Ammon's horn (tissue), 1 donor: ENCODE data around the gene SLC16A3.

Source experiments
- DNase-seq: peaks from one replicate; pipeline ENCODE4 v3.0.0-alpha.2; 2016; ENCODE audit warnings: low spot score

SLC16A3 gene

DNA sequence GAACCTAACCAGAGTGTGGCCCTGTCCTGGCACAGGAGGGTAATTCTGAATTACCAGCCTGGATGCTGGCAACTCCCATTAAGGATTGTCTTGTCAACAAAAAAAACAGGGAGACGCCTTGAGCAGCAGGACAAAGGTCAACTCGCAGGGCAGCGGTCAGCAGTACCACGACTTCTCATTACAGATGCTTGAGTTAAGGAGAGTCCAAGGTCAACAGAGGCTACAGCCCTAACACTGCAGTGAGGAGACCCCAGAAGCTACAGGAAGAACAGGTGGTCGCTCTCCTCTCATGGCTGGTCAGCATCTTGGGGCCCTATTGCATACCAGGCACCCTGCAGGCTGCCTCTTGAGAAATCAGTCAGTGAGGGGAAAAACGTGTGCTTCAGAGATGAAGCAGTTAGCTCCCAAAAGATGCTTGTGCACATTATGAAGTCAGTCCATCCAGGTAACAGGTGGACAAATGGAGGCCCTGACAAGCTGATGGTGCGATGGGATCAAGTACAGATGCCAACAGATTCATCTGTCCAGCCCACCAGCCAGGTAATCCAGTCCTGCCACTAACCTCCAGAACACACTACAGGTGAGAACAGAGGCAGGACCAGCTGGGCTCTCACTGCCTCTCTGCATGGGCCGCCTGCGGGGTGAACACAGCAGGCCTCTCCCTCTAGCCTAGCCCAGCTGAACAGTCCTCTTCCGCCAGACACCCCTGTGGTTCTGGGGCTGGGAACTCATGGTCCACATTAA lies 40.5 kb downstream of the SLC16A3 start:
- DNase-seq = no peak

DNA sequence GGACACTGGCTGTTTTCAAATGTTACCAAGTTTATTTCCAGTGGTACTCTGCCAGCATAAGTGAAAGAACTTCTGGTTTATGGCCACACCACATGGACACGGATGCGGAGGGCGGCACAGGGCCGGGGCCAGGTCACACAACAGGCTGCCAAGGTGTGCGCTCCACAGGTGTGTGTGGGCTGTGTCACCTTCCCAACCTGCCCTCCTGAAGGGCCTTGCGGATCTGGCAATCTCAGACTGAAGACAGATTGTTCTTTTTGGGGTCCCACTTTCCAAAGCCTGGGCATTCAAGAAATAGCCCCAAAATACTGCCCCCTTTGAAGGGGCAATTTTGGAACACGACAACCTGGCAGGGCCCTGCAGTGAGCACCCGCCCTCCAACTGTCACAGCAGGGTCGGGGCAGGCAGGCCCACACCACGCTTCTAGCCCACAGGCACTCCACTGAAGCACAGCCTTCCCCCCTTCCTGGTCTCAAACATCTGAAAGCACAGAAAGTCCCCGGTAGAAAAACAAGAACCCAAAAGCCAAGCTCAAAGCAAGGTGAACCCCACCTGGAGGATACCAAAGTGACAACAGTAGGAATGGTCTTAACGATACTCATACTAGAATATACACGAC lies 41.1 kb downstream of the SLC16A3 start:
- no peak for DNase-seq

DNA sequence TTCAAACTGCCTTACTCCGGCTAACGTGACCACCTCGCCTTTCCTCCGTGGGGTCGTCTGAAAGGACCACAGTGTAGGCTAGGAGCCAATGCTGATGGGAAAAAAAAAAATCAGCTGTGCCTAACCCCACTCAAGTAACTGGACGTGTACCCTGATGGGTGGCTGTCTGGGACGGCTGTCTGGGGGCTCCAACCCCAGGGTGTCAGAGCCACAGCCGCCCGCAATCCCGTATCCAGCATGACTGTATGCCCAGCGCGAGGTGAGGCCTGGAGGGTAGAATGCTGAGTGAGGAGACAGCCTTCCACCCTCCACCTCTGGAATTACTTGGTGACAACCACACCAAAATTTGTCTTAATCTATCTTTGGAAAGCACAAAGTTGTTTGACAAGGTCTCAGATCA lies 41.8 kb downstream of the SLC16A3 start:
- DNase-seq = no peak

DNA sequence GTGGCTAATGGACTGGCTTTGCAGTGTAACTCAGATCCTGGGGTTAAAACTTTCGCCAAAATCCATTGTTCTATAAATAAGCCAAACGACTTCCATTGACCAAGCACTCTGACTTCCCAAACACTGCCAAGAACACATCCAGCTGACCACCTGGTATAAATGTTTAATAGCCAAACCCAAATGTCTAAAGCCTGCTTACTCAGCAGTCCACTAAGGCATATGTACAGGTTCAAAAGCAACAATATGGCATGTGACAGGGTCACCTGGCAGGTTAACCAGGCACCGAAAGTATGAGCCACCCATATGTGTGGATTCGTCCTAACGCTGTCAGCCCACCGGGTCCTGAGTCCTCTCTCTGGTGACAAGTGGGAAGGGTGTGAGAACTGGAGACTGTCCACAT lies 42.6 kb downstream of the SLC16A3 start:
- DNase-seq = no peak

DNA sequence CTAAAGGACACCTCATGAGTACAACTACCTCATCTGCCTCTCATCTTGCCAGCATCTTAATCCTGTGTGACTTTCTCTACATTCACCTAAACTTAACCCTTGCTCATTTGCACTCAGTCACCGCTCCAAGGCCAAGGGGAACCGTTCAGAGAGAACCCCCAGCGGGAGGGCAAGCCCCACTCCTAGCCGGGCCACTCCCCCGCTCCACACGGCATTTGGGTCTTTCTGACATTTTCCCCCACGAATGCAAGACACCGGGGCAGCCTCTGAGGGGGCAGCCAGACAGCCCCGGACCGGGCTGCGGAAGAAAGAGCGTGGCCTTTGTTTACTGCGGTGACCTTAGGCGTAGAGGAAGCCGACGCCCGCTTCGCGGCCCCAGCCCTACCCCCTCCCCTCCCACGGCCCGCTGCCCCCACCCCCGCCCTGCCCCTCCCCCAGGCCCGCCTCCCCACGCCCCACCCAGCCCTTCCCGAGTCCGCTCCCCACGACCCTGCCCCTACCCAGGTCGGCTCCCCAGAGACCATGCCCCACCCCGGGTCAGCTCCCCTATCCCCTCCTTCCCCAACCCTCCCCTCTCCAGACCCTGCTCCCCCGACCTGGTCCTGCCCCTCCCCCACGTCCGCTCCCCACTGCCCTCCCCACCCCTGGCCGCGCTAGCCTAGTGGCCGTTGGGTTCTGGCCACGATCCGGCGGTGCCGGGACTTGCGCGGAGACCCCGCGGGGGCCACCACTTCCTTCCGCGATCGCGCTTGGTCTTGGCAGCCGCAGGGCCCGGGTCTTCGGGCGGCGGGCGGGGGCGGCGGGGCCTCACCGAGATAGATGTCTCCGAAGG lies 43.9 kb downstream of the SLC16A3 start:
- DNase-seq = no peak

DNA sequence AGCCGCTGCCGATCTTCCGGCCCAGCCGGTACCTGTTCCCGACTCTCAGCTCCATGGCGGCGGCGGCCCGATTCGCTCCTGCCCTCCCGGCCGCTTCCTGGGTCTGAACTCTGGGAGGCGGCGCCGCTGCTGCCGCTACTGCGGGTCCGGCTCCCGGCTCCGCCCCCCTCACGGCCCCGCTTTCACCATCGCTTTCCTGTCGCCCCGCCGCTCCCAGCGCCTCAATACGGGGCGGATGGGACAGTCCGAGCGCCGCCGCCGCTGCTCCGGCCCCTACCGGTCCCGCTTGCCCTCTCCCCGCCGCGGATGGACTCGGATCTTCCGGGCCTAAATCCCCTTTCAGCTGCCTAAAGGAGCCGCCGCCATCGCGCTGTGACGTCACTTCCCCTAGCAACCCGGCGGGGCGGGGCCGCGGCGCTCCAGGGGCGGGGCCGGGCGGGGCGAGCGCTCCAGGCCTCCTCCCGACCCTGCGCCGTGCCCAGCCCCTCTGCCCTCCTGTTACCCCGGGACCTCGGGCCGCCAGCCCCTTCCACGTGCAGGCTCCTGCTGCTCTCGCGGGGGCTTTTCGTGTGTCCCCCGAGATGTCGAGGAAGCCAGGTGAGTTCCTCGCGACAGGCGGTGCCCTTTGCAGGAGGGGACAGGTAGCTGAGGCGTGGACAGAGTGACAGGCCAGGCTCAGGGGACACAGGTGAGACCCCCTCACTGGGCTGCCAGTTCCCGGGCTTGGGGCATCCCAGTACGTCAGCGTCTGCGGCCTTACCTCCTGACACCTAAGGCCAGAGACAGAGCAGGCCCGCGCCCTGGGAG lies 44.7 kb downstream of the SLC16A3 start, which contains the start of gene CSNK1D:
TSS of gene CSNK1D (minus strand) at position 374 of the 807 bp plus-strand sequence. CDS start at position 55, 319 bp downstream.
- DNase-seq = peak; percentile 92

DNA sequence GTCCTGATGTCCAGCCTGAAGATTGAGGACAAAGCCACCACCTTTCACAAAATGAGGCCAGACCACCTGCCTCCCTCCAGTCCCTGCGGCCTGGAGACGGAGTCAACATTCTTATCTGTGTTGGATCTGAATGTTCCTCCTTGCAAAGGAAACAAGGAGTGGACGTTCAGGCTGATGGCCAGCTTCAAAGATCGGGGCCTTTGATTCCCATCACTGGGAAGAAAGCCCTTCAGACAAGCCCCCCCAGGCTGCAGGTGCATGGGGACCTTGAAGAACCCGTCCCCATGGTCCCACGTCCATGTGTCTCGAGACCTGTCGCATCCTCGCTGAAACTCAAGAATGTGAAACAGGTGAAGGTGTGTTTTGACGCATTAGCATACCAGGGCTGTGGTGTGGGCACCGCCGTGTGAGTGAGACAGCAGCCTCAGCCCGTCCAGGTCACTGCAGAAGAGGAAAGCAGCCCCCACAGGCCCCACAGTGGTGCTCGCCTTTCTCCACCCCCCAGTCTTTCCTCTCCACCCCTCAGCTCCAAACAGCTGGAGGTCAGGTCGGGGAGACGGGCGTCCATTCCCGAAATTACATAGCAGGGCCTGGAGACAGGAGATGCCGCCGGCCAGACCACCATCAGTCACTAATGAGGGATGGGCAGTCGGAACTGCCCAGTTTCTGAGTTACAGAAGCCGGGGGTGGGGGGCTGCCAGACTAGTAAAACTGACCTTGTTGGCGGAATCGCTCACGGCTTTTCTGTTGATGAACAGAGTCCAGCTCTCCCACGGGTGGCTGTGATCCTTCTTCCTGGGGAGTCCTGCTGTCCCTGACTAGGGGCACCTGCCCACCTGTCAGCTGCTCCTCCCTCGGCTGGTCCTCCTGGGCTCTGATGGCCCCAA lies 45.5 kb downstream of the SLC16A3 start:
- no peak for DNase-seq

DNA sequence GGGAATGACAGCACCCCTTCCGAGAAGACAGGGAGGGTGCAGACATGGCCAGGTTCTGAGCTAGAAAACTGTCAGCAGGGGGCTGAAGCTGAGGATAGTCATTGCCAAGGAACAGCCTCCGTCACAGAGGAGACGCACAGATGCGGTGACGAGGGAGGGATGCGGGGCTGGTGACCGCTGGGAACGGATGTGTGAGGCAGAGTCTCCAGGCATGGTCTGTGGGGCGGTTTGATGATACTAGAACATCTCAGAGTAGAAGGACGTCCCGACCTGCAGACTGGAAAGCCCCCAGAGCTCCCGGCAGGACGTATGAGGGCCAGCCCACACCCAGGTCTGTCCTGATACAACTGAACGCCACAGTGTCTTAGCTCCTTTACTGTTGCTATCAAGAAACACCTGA lies 46.5 kb downstream of the SLC16A3 start:
- no peak for DNase-seq

DNA sequence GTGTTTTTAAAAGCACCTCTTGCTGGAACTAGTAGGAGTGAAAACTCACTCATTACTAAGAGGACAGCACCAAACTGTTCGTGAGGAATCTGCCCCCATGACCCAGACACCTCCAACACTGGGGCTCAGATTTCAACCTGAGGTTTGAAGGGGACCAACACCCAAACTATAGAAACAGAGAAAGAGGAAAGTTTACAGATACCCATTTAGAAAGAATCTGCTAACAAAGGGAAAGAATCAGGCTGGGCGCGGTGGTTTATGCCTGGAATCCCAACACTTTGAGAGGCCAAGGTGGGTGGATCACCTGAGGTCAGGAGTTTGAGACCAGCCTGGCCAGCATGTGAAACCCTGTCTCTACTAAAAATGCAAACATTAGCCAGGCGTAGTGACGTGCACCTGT lies 48.1 kb downstream of the SLC16A3 start:
- DNase-seq = no peak

DNA sequence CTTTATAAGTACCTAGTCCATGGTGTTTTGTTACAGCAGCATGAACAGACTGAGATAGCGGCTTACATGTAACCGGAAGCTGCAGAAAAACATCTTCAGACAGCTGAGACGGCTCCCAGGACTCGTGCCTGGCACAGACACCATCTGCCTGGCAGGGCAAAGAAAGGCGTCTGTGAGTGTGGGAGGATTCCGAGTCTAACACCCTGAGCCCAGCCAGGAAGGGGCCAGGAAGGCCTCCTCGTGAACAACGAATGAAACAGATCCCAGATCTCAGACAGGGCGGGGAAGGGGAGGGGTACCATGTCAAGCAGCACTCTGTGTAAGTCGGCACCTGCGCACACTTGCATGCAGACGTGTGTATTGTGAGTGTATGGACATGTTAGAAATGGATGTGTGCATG lies 49.0 kb downstream of the SLC16A3 start:
- DNase-seq = no peak

DNA sequence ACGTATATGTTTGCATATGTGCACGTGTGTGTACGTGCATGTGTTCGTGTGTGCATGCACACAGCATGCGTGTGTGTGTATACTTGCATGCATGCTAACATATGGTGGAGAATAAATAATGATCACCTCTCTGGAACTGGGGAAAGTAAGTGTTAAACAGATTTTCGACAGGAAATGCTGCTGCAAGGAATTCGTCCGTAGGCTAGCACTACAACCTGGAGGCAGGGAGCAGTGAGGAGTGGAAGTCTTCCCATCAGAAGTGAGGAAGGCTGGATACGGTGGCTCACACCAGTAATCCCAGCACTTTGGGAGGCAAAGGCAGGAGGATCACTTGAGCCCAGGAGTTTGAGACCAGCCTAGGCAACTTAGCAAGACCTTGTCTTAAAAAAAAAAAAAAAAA lies 49.5 kb downstream of the SLC16A3 start:
- no peak for DNase-seq

DNA sequence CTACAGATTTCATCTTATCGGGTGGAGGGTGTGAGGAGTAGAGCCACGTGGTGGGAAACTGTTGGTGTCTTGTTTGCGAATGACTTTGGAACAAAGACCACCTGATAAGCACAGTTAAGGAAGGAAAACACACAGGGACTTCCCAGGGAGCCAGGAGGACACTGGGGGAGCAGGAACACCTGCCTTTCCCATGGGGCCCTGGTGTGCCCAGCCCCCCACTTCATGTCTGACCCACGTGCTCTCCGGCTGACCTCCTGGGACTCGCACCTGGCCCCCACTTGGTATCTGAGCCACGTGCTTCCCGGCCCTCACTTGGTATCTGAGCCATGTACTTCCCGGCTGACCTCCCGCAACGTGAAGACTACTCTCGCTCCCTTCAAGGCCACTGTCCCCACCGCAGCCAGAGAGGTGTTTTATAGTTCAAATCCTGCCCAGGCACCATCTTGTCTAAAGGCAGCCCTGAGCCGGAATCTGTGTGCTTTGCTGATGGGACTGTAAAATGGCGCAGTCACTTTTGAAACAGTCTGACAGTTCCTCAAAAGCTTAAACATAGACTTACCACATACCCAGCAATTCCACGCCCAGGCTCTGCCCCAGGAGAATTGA lies 50.0 kb downstream of the SLC16A3 start:
- DNase-seq = no peak

DNA sequence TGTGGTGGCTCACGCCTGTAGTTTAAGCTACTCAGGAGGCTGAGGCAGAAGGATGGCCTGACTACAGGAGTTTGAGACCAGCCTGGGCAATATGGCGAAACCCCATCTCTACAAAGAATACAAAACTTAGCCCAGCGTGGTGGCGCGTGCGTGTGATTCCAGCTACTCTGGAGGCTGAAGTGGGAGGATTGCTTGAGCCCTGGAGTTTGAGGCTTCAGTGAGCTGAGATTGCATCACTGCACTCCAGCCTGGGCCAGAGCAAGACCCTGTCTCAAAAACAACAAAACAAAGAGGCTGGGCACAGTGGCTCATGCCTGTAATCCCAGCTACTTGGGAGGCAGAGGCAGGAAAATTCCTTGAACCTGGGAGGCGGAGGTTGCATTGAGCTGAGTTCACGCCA lies 51.7 kb downstream of the SLC16A3 start:
- DNase-seq = no peak

DNA sequence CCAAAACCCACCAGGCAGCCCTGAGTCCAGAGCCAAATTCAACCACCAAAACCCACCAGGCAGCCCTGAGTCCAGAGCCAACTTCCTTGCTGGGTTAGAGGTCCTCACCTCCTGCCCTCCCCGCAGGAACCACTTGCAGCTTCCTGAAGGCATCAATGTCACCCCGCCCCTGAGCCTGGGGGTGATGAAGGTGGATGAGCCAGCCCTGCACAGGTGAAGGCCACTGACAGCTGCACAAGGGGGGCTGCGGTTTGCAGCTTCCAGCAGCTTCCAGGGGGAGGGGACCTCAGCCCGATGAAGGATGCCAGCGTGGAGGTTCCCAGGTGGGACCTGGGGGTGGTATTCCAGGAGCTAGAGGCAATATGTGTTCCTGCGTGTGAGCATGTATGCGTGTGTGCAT lies 52.2 kb downstream of the SLC16A3 start:
- DNase-seq = no peak

DNA sequence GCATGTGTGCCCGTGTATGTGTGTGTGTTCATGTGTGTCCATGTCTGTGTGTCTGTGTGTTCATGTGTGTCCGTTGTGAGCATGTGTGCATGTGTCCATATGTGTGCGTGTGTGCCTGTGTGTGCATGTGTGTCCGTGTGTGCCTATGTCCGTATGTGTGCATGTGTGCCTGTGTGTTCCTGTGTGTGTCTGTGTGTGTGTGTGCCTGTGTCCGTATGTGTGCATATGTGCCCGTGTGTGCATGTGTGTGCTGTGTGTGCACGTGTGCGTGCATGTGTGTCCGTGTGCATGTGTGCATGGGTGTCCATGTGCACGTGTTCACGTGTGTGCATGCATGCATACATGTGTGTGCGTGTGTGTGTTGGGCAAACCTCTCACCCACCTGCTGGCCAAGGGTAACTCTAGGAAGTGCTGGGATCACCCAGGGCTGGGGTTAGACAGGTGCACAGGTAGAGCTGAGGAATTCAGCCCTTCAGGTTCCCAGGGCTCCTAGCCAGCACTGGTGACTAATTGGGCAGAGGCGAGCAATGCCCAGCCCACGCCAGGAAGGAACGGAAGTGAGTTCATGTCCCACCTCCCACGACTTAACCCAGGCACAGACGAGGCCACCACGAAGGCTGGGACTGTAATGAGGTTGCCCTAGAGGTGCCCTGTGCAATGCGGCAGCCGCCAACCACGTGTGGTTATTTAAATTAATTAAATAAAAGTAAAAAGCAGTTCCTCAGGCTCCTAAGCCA lies 52.8 kb downstream of the SLC16A3 start:
- no peak for DNase-seq

DNA sequence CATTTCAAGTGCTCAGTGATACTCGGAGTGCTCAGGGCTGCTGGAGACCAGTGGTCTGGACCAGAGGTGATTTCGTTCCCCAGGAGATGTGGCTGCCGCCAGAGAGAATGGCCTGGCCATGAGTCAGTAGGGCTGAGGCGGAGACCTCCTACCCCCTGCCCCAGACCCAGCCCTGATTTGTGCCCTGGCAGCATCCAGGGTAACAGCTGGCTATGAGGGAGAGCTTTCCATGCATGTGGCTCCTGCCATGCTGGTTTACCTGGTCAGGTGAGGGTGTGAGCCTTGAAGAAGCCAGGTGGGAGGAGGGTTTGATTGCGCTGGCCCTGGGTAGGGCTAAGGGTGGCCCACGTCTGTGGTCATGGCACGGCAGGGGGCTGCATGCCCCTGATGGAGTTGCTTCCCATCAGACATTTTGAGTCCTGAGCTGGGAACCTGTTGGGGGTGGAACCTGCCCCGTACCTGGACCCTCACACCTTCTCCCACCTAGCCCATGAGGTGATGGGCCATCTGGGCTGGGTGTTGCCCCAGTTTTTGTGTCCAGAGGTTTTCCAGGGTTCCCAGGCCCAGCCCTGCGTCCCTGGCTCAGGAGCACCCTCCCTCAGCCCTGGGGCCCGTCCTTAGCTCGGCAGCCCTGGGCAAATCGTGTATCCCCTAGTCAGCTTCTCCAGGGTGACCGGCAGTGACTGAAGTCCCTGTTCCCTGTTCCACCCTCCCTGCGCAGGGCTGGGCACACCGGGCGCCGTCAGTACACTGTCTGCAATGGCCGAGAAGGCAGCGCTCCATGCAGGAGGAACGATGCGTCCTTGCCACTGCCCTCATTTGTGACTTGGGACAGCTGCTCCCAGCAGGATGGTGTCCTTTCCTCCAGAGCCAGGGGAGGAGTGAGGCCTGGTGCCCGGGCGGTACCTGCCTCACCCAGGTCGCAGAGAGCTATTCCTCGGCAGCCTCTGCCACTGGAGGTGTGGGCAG lies 53.7 kb downstream of the SLC16A3 start:
- no peak for DNase-seq

DNA sequence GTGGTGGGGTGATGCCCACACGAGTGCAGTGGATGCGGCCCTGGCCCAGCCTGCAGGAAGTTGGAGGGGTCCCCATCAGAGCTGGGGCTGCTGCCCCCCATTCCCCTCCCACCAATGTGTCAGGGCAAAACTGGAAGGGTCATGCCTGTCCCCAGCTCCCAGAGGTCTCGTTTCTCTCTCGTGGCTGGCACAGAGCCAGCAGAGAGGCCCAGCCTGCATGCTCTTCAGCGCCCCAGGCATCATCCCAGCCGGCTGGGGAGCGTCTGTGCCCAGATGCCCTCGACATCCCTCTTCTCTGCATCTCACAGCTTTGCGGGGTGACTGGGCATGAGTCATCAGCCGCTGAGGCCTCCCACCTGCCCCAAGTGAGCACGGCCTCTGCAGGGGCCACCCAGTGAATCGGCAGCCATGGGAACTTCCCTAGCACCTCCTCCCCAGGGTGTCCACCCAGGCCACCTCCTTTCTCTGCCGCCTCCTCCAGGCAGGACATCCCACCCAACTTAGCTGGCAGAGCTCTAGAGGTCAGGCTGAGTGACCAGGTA lies 54.4 kb downstream of the SLC16A3 start:
- no peak for DNase-seq

DNA sequence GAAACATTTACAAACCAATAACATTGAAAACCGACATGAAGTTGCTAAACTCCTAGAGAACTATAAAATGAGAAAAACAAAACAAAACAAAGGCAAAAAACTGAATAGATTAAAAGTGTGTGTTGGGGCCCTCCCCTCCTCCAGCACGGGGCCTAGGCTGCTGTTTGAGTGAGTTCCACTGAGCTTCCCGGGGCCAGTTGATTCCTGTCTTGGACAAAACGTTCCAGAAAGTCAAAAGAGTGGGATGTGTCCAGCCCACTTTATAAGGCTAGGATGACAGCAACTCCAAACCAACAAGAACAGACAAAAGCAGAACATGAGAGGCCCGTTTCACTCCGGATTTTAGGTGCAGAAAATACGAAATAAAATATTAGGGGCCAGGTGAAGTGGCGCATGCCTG lies 56.3 kb downstream of the SLC16A3 start:
- no peak for DNase-seq
